Brain microvascular endothelial cell (primary cell): Measurements from ENCODE around the gene NATD1.

ENCODE experiments used
- DNase-seq: peaks from one replicate; pipeline ENCODE4 v3.0.0-alpha.2; 2020
- H3K27ac ChIP-seq: fragments of 250-450 bp; sonication (Bioruptor Pico); 2 replicates; pipeline ENCODE4 v1.5.1; 2020; ENCODE audit warnings: mild to moderate bottlenecking, moderate library complexity
- H3K27me3 ChIP-seq: fragments of 250-450 bp; sonication (Bioruptor Pico); replicated peaks from 2 replicates; pipeline ENCODE4 v1.5.1; 2020; ENCODE audit warnings: mild to moderate bottlenecking
- H3K36me3 ChIP-seq: fragments of 250-450 bp; sonication (Bioruptor Pico); replicated peaks from 2 replicates; pipeline ENCODE4 v1.5.1; 2020; ENCODE audit warnings: mild to moderate bottlenecking
- H3K4me3 ChIP-seq: 2 replicates; pipeline ENCODE4 v1.5.1; 2011; ENCODE audit warnings: low read depth, mild to moderate bottlenecking, control low read depth, low read length, moderate library complexity
- in situ Hi-C: cut with HindIII; loops from 2 replicates; pipeline ENCODE4 v1.10.0; 2017; ENCODE audit warnings: low sequenced_read_pairs, low pct_ligation_motif_present
- TF ChIP-seq, protein P1 (sequence below): IDR thresholded peaks from 2 replicates; pipeline ENCODE4 v1.5.1; 2011; ENCODE audit warnings: low read depth, mild to moderate bottlenecking, moderate library complexity, low read length, control low read depth, inconsistent platforms; ENCODE audit errors: missing control alignments

NATD1 gene

DNA sequence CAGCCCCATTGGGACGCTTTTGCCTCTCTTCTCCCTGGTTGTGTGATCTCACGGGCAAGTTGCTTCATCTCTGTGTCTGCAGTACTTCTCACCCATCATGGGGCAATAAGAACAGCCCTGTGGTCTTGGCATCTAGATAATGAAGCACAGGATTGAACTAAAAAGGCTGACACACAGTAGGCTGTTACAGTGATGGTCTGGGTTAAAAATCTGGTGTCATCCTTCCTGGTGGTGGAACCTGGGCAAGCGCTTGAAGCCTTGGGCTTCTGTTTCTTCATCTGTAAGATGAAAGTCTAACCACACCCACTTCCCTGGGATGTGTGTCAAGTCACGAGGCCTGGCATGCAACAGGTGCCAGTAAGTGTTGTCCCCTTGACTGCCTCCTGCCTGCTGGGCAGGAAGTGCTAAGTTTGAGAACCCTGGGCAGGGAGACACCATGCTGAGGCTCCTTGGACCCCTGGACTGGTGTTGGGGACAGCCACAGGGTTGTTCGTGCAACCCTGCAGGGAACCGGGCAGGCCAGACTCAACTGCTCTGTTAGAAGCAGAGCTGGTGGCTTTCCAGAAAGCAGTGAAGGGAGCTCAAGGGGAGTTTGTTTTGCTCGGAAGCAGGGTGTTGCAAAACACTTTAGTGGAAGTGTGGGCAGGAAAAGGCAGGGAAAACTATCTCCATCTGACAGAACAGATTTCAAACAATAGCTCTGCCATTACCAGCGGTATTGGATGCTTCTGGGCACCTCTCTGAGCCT is 25.4 kb upstream of the NATD1 start:
- Histone ChIP-seq H3K4me3 (no peak overlapping the region), H3K36me3 (no peaks in the 10 kb centered on the region), H3K27me3 (no peaks in the 10 kb centered on the region), H3K27ac (no peak overlapping the region)
- no peak for DNase-seq
- in situ Hi-C loops: no loop called here
- TF ChIP-seq, protein P1, sequence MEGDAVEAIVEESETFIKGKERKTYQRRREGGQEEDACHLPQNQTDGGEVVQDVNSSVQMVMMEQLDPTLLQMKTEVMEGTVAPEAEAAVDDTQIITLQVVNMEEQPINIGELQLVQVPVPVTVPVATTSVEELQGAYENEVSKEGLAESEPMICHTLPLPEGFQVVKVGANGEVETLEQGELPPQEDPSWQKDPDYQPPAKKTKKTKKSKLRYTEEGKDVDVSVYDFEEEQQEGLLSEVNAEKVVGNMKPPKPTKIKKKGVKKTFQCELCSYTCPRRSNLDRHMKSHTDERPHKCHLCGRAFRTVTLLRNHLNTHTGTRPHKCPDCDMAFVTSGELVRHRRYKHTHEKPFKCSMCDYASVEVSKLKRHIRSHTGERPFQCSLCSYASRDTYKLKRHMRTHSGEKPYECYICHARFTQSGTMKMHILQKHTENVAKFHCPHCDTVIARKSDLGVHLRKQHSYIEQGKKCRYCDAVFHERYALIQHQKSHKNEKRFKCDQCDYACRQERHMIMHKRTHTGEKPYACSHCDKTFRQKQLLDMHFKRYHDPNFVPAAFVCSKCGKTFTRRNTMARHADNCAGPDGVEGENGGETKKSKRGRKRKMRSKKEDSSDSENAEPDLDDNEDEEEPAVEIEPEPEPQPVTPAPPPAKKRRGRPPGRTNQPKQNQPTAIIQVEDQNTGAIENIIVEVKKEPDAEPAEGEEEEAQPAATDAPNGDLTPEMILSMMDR: no peak

DNA sequence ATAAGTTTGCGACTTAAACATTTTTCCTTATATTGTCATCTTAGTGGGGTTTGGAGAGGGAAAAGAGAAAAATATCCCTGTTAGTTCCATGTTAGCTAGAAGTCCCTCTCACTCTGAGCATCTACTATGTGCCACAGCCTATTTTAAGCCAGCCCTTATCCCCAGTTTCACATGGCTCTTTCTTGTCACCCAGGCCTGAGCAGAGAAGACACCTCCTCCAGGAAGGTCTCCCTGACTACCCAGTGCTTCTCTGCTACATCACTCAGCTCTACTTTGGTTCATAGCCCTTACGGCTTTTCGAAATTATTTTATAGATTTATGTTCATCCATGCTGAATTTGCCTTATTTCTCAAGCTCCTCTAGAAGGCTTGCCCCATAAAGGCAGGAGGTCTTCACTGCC is 24.1 kb upstream of the NATD1 start:
- TF ChIP-seq, protein P1: no peak
- Histone ChIP-seq H3K4me3 (no peak overlapping the region), H3K36me3 (no peaks in the 10 kb centered on the region), H3K27ac (no peak overlapping the region), H3K27me3 (no peaks in the 10 kb centered on the region)
- in situ Hi-C loops: no loop called here
- no peak for DNase-seq

DNA sequence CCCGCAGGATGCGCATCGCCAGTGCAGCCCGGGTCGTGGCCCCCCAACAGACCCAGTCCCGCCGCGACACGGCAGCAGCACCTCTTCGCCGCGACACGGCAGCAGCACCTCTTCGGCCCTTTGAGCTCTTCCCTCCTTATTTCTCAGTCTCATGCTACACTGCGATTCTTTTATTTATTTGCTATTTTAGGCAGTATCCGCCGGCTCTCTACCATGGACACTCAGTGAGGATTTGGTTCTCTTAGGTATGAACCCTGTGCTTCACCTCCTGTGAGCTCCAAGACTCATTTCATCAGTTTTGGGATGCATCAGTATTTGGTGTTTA is 23.0 kb upstream of the NATD1 start:
- H3K27ac ChIP-seq: no peak overlapping the region
- DNase-seq: no peak
- in situ Hi-C loops: no loop called here
- H3K4me3 ChIP-seq: peak overlapping the region; percentile 68
- TF ChIP-seq, protein P1: no peak
- no peaks in the 10 kb centered on the region for H3K36me3 ChIP-seq
- no peaks in the 10 kb centered on the region for H3K27me3 ChIP-seq

DNA sequence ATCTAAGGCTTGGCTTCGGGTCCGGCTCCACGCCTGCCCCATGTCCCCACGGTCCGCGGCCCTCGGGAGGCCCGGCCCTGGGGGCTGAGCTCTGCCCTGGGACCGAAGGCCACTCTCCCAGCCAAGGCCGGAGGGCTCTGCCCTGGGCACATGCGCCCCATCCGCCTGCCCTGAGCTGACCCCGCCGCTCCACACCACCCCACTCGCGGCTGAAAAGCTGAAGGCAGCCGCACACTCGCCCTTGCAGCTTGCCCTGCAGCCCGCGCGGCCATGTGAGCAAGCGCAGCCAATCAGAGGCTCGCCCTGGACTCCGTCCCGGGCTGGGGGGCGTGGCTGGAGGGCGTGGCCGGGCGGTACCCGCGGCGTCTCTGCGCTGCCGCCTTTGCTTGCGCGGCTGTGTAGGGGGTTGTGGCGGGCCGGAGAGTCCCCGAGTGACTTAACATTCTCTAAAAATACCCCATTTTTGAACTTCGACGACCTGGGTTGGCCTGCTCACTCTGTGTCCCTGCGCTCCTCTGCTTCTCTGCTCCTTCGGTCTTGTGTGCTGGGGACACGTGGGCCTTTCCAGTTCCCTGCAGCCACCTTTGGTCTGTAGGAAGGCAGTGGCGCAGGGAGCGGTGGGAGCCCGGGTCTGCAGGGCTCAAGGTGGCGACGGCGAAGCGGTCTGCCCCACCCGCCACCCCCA is 22.5 kb upstream of the NATD1 start:
- Histone ChIP-seq H3K27me3 (no peaks in the 10 kb centered on the region), H3K4me3 (peak overlapping the region; percentile 68), H3K36me3 (no peaks in the 10 kb centered on the region), H3K27ac (no peak overlapping the region)
- in situ Hi-C loops: no loop called here
- DNase-seq: peak; percentile 67
- TF ChIP-seq, protein P1: no peak

DNA sequence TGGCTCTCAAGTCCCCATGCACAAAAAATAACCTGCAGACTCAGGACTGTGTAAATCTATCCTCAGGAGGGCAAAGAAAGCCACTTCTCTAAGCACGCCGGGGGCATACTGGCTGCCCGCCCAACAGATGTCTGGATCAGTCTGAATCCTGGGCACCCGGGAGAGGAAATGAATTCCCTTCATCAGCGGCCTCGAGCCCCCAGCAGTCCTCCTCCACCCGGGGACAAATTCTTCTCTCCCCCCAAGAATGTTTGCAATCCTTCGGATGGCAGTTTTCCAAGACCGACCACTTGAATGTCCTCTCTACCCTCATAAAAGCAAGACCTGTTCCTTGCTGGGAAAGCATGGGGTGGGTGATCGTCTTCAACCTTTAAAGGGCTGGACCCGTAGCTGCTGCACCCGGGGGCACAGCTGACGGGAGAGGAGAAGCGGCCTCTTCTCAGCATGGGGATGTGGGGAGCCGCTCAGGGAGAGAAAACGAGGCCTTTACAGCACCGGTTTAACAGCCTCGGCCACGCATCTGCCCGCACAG is 21.9 kb upstream of the NATD1 start:
- Histone ChIP-seq H3K27me3 (no peaks in the 10 kb centered on the region), H3K27ac (no peak overlapping the region), H3K4me3 (peak overlapping the region; percentile 68), H3K36me3 (no peaks in the 10 kb centered on the region)
- TF ChIP-seq, protein P1: no peak
- DNase-seq: no peak
- in situ Hi-C loops: no loop called here
